ENCODE data around the gene ATP6V0A1.
A peak's percentile ranks its signal among the peaks of the same experiment; 100 is the strongest.
"Not testable (repeated sequence)": the region's sequence is repeated elsewhere in the genome, so short reads cannot be mapped to it uniquely, and the experiment has no call there.

The ATP6V0A1 gene

DNA sequence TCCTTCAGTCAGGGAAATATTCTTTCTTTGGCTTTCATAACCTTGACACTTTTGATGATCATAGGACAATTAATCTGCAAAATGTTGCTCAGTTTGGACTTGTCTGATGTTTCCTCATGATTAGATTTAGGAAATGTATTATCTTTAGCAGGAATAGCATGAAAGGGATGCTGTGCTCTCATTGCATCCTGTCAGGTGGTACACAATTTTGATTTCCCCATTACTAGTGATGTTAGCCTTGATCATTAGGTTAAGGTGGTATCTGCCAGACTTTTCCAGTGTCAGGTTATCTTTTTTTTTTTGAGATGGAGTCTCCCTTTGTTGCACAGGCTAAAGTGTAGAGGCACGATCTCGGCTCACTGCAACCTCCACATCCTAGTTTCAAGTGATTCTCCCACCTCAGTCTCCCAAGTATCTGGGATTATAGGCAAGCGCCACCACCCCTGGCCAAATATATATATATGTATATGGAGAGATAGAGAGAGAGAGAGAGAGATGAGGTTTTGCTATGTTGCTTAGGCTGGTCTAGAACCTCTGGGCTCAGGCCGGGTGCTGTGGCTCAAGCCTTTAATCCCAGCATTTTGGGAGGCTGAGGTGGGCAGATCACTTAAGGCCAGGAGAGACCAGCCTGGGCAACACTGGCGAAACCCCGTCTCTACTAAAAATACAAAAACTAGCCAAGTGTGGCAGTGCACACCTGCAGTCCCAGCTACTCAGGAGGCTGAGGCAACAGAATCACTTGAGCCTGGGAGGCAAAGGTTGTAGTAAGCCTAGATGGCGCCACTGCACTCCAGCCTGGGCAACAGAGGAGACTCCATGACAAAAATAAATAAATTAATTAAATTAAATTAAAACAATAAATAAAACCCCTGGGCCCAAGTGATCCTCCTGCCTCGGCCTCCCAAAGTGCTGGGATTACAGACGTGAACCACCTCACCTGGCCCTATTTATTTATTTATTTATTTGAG lies 19.8 kb upstream of the ATP6V0A1 start:
- DNase-seq, result no peak

- no peak for DNase-seq
These were observed 17.1 kb upstream of the ATP6V0A1 start for GRCh38 chr17:42441371-42442195.

DNA sequence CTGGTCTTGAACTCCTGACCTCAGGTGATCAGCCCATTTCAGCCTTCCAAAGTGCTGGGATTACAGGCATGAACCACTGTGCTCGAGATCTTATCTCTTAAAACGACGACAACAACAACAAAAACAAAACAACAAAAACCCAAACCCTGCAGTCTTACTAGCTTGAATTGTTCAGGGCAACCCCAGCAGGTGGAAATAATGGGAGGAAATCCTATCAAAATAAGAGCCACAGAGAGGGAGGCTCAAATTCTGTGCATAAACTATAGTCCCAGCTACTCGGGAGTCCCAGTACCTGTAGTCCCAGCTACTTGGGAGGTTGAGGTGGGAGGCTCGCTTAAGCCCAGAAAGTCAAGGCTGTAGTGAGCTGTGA lies 16.5 kb upstream of the ATP6V0A1 start:
- DNase-seq, result no peak

- DNase-seq, result not testable (repeated sequence)
These were observed 9.5 kb upstream of the ATP6V0A1 start for GRCh38 chr17:42449176-42449575.

DNA sequence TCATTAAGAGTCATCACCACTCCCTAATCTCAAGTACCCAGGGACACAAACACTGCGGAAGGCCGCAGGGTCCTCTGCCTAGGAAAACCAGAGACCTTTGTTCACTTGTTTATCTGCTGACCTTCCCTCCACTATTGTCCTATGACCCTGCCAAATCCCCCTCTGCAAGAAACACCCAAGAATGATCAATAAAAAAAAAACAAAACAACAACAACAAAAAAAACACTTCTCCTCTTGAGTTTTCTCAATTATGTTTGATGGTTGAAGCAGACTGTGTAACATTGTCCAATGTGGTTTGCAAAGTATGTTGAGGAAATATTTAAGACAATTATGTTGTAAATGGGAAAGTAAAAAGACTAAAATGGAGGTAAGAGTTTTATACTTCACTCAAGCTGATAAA lies 8.8 kb upstream of the ATP6V0A1 start:
- not testable (repeated sequence) for DNase-seq

DNA sequence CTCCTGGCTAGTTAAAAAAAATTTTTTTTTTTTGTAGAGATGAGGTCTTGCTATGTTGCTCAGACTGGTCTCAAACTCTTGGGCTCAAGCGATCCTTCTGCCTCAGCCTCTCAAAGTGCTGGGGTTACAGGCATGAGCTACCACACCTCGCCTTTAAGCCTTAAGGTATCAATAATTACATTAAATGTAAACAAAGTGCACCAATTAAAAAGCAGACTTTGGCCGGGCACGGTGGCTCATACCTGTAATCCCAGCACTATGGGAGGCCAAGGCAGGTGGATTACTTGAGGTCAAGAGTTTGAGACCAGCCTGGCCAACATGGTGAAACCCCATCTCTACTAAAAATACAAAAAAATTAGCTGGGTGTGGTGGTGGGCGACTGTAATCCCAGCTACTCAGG lies 7.4 kb upstream of the ATP6V0A1 start:
- DNase-seq, result not testable (repeated sequence)

DNA sequence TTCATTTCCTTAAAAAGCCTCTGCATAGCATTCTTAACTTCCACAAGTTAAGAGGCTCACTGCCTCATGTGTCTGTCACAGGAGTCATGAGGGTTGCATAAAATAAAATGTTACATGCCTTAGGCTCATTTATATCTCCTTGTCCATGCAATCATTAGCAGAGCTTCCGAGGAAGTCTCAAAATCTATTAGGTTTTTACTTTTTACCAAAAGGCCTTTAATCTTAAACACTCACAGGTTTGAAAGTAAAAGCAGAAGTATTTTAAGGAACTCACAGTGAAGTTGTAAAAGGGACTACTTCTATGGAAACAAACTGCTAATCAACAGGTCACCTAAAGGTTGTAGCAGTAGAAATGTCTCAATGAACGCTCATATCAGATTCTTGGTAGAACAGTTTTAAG lies 5.2 kb upstream of the ATP6V0A1 start:
- DNase-seq, result no peak

GRCh38 chr17:42454987-42455386 lies 3.7 kb upstream of the ATP6V0A1 start:
- DNase-seq, result not testable (repeated sequence)

DNA sequence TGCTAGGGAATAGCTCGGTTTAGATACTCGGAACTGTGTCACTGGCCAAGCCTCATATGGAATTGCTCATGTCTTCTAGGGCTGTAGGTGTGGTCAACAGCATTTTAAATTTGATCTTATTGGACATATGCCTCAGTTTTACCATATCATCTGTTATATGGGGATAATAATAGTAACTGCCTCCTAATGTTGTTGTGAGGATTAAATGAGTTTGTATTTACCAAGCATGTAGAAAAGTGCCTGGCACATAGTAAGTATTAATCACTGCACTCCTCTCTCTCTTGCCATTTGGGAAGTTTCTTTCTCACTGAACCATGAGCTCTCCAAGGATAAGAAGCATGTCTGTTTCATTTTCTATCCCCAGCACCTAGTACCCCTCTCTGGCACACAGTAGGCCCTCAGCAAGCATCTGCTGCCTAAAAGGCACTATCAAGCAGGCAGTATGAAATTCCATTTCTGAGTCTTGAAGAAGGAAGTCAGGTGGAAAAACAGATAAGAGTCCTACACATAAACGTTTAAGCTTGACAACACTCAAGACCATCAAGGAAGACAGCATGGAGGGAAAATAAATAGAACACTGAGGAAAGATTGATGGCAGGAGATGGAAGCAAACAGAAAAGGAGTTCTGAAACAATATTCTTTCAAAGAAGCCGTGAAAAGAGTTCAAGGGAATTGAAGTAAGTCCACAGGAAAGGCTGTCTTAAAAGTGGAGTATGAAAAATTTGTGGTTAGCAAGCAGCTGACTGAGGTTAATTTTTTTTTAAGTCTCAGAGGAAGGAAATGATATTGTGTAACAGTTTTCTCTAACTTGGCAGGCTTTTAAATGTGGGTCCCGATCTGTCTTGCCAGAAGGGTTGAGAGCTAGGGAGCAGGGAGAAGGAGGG lies 2.2 kb upstream of the ATP6V0A1 start:
- no peak for DNase-seq

DNA sequence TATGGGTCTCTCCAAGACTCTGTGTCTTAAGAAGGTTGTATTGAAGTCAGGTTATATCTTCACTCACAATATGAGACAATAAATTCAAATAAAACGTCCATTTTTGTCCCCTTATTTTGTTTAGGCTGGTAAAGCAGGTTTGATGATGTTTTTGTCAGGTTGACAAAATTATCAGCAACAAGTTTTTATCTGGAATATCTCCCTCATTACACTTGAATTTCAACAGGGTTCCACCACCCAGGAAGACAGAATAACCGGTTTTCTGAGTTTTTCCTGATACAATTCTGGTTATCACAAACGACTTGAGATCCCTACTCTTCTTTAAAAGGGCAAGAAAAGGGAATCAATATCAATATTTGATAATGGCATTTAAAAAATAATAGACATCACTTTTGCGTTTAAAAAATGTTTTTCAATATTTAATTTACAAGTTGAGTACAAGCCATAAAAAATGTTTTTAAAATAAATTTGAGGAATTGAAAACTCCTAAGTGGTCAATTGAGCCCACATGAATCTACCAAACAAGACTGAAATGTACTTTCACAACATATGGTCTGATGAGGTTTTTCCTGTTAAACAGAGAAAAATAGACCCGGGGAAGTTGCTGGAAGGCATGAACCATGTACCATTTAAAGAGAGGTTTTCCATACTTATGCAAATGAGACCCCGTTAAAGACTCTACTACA lies 1.4 kb upstream of the ATP6V0A1 start:
- no peak for DNase-seq

DNA sequence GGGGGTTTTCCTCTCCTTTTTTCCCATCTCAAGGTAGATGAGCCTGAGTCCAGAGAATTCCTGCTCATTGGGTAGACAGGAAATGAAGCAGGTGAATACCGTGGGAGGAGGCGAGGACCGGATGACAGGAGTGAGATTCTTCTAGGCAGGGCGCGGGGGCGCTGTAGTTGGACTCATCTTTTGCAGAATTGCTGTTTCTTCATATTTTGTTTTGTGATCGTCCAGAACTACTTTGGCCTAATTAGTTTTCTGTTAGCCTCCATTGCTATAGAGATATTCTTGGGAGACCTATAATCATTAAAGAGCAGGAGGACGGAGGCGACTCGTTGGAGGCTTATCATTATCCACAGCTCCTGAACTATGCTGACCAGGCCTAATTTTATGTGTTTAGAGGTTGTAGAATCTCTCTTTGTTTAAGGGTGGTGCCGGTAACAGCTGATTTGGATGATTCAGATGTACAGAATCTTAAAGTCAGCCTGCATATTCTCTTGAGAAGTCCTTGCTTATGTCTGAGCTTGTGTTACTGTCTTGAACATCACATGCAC lies 650 bp downstream of the ATP6V0A1 start:
- DNase-seq, result peak; percentile 84

DNA sequence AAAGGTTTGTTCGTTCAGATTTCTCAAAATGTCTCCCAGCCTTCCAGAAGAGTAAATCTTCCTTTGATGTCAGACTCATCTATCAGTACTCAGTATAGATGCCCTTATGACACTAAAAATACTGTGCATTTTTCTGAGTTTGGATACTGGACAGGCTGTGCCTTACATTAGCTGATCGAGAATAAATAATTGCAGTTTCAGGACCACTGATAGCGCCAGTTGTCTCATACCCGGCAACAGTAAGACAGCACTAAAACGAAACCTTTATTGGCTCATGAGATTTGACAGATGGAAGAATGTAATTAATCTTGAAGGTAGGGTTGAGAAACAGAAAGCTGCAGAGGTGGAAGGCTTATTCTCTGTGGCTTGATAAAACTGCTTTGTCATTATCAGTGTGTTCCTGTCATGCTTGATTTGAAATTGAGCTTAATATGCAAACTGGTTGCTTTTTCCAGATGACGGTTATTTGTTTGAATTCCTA lies 1.2 kb downstream of the ATP6V0A1 start:
- peak; percentile 78 for DNase-seq

DNA sequence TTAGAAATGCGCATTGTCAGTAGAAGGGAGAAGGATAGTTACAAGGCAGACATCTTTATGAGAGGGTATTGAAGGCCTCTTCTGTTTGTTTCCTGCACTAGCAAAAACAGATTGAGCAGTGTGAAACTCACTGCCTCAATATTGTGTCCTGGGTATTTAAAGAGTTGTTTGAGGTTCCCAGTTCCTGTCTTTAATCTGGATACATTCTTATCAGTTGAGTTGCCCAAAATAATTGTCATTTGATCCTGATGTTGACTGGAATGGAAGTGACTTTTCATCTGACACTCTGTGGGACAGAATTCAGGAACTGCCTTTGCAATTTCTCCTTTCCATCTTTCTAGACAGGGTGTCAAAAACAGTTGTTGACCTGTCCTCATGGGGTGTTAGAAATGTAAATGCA lies 1.7 kb downstream of the ATP6V0A1 start:
- DNase-seq, result no peak

GRCh38 chr17:42463976-42464400 lies 5.3 kb downstream of the ATP6V0A1 start:
- no peak for DNase-seq

GRCh38 chr17:42467889-42468288 lies 9.2 kb downstream of the ATP6V0A1 start:
- no peak for DNase-seq

DNA sequence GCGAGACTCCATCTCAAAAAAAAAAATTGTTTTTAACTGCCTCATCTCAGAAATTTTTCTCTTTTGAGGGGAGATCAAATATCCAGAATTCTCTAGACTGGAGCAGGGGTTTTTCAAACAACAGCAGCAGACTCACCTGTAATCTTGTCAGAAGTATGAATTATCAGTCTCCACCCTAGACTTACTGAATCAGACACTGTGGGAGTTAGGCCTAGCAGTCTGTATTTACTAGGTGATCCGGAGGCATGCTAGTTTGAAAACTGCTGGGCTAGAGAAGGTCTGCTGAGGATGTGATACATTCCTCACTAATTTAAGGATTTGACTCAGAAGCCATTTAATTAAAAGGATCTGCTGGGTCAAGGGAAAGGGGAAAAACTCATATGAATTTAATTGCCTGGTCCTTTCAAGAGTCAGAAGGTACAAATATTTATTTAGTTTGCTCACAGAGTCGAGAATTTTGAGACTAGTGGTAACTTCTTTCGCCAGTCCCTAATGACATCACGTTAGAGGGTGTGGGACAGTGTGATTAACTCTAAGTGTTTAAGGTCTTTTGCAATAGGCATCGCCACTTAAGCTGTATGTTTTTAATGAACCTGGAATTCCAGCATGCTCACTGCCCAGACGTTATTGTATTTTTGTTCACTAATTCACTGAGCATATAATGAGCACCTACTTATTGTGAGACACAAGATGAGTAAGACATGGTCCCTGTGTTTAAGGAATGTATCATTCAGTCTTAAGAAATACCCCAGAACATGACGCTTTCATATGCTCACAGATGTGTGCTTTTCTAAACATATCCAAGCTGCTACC lies 14.2 kb downstream of the ATP6V0A1 start:
- no peak for DNase-seq

GRCh38 chr17:42474276-42474675 lies 15.6 kb downstream of the ATP6V0A1 start:
- DNase-seq, result no peak

DNA sequence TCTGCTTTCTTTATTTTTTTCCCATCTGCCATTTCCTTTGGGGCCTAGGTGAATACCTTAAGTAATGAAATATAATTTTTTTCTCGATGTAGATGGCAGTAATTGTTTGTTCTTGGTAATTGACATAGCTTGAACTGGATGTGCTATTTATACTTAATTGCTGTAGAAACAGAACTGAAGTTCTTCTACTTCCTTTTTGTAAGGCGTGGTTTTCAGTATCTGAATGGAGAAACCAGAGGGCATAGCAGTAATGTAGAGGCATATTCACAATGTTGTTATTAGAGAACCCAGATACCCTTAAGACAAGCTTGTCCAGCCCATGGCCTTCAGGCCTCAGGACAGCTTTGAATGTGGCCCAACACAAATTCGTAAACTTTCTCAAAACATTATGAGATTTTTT lies 16.4 kb downstream of the ATP6V0A1 start:
- no peak for DNase-seq

DNA sequence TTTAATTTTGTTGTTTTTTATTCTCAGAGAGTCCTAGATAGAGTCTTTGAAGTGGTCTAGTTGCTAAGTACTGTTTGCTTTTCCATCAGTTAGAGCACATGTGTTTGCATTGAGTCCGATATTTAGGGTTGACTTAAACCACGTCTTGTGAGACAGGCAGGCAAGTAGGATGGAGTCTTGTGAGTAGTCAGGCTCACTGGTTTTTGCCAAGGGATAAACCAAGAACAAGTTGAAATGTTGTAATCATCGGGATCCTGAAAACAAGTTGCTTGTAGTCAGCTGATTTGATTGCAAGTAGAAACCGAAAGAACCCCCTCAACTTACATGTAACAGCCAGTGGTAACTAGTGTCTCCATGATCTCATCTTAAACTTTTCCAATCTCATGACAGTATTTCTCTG lies 17.2 kb downstream of the ATP6V0A1 start:
- no peak for DNase-seq

DNA sequence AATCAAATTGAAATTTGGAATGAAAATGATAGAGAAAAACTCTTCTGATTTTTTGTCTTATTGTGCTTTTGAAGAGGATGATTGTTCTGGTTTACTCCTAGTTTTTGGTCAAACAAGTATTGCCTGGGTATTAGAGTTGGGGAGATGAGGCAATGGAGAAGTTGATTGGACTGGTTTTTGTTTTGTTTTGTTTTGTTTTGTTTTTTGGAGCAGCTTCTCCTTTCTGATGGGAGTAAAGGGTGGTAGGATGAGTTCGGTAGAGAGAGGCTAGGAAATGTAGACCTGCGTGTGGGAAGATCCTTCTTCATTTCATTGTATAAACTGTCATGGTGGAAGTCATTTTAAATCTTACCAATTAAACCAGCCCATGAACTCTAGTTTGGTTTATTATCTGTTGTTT lies 17.7 kb downstream of the ATP6V0A1 start:
- DNase-seq, result no peak

- no peak for DNase-seq
These were observed 18.5 kb downstream of the ATP6V0A1 start for GRCh38 chr17:42477173-42477572.
